Placental epithelial cell (primary cell): Measurements from ENCODE around the gene ARAP2. TPM values are rescaled to one million over a fixed set of nuclear protein-coding genes. Genes with fewer than 3 reads are reported as not detected.

Experiments
- total RNA-seq: library from RNA; depleted of rRNA; stranded (reverse); fragments of >200 nt; gene quantifications from 2 replicates; pipeline ENCODE4 v1.2.3, GENCODE V29; 2012

ARAP2 gene
- total RNA-seq: 30.5 and 43.6 TPM in 2 replicates

GRCh38 chr4:36244257-36245082, at the start of gene ARAP2:
Gene ARAP2 (minus strand): TSS chr4:36244514. CDS start chr4:36229486, 15,028 bp downstream.

GRCh38 chr4:36281384-36282106, 37.2 kb upstream of the ARAP2 start, which contains the start of gene DTHD1:
Gene DTHD1 (plus strand): TSS chr4:36281616. CDS start chr4:36281759, 143 bp downstream.

Other genes starting within 250 kb of the ARAP2 start
- not detected in 2 replicates for gene DTHD1, start 37.1 kb upstream of the ARAP2 start, total RNA-seq